OCI-LY7 (cell line): ENCODE results near the gene ZNF474. TPM values are rescaled to one million over a fixed set of nuclear protein-coding genes. Genes with fewer than 3 reads are reported as not detected.

Experiments used
- BruUV-seq: library from RNA; stranded (reverse); fragments of 400-500 nt; replicated peaks from 2 replicates; lab custom pipeline; 2021; lab: Mats Ljungman, UMichigan
- CTCF ChIA-PET: fragments of 300-600 bp; sonication (Branson Sonifier 250); formaldehyde crosslinking; loops from one replicate; lab custom pipeline; 2022; ENCODE audit warnings: antibody characterized with exemption; ENCODE audit not compliant: unreplicated experiment; lab: Charles Lee
- POLR2A ChIA-PET: fragments of 300-600 bp; sonication (Branson Sonifier 250); formaldehyde crosslinking; loops from one replicate; lab custom pipeline; 2022; ENCODE audit warnings: antibody characterized with exemption; lab: Charles Lee
- DNase-seq: peaks from one replicate; pipeline ENCODE4 v3.0.0-alpha.2; 2015; ENCODE audit warnings: low spot score
- H2AFZ ChIP-seq: fragments of 200-600 bp; sonication (generic), shearing (Covaris generic); 2 replicates; pipeline ENCODE4 v1.6.1; 2014; ENCODE audit warnings: mild to moderate bottlenecking, antibody characterized with exemption, low read length, moderate library complexity
- H3K27ac ChIP-seq: fragments of 200-600 bp; sonication (generic); 2 replicates; pipeline ENCODE4 v1.5.1; 2014; ENCODE audit warnings: mixed run types, low read depth, mild to moderate bottlenecking, moderate library complexity, low read length, inconsistent platforms; ENCODE audit not compliant: poor library complexity, severe bottlenecking
- H3K36me3 ChIP-seq: fragments of 200-600 bp; sonication (generic); 2 replicates; pipeline ENCODE4 v1.6.1; 2014; ENCODE audit warnings: mild to moderate bottlenecking, antibody characterized with exemption, low read length, moderate library complexity, mixed read lengths; ENCODE audit not compliant: insufficient read depth
- H3K4me1 ChIP-seq: fragments of 200-600 bp; sonication (generic); 2 replicates; pipeline ENCODE4 v1.5.1; 2014; ENCODE audit warnings: mild to moderate bottlenecking, low read length; ENCODE audit not compliant: insufficient read depth, poor library complexity, severe bottlenecking
- H3K4me2 ChIP-seq: fragments of 200-600 bp; sonication (generic); 2 replicates; pipeline ENCODE4 v1.6.1; 2014; ENCODE audit warnings: mild to moderate bottlenecking, low read length
- H3K4me3 ChIP-seq: fragments of 200-600 bp; sonication (generic); 2 replicates; pipeline ENCODE4 v1.5.1; 2014; ENCODE audit warnings: mild to moderate bottlenecking, low read depth, low read length; ENCODE audit not compliant: poor library complexity, severe bottlenecking
- H3K79me2 ChIP-seq: fragments of 200-600 bp; sonication (generic); 2 replicates; pipeline ENCODE4 v1.6.1; 2016; ENCODE audit warnings: low read depth, mild to moderate bottlenecking, low read length, moderate library complexity, mixed read lengths; ENCODE audit not compliant: insufficient read depth
- H3K9me2 ChIP-seq: fragments of 200-600 bp; sonication (generic); 2 replicates; pipeline ENCODE4 v1.6.1; 2016; ENCODE audit warnings: mild to moderate bottlenecking, low read length, mixed read lengths; ENCODE audit not compliant: insufficient read depth
- H3K9me3 ChIP-seq: fragments of 200-600 bp; sonication (generic); 2 replicates; pipeline ENCODE4 v1.6.1; 2014; ENCODE audit warnings: mild to moderate bottlenecking, mixed run types, low read length, mixed read lengths
- H4K20me1 ChIP-seq: fragments of 200-600 bp; sonication (generic); 2 replicates; pipeline ENCODE4 v1.6.1; 2014; ENCODE audit warnings: mild to moderate bottlenecking, antibody characterized with exemption, low read length, moderate library complexity, mixed read lengths; ENCODE audit not compliant: insufficient read depth
- CTCF ChIP-seq: fragments of 200-600 bp; sonication (generic); conservative IDR thresholded peaks from 2 replicates; pipeline ENCODE4 v1.5.1; 2014; ENCODE audit warnings: mild to moderate bottlenecking, antibody characterized with exemption, low read length, moderate library complexity, mixed read lengths
- EZH2phosphoT487 ChIP-seq: fragments of 200-600 bp; sonication (generic); IDR thresholded peaks from 2 replicates; pipeline ENCODE4 v1.6.1; 2018; ENCODE audit warnings: low read depth, borderline replicate concordance, mild to moderate bottlenecking, mixed run types, antibody characterized with exemption, low read length, moderate library complexity, mixed read lengths
- intact Hi-C: fragments of 100-400 bp; cut with micrococcal nuclease; formaldehyde crosslinking; loops from one replicate; pipeline ENCODE4 v1.10.0; 2022; ENCODE audit not compliant: unreplicated experiment
- total RNA-seq, 2 experiments: library from RNA; depleted of rRNA in 1 of 2; stranded (reverse); fragments of >200 nt in 1 of 2; shearing (Covaris generic) in 1 of 2; gene quantifications; 2 replicates each; pipeline ENCODE4 v1.2.3, GENCODE V29; 2014 to 2022

Gene ZNF474
- total RNA-seq, 2 experiments from 2014 or later: not detected

GRCh38 chr5:122105909-122106308 lies 23.4 kb upstream of the ZNF474 start:
- no peak overlapping the region for H3K4me3 ChIP-seq
- H3K36me3 ChIP-seq: no peaks in the 10 kb centered on the region
- ChIA-PET CTCF (no interaction called here), POLR2A (no interaction called here)
- no peak overlapping the region for H2AFZ ChIP-seq
- H3K79me2 ChIP-seq: no peaks in the 10 kb centered on the region
- intact Hi-C loops: loop anchor here (10.0 kb wide), 1 partner anchor 141 kb away; the partner anchor contains the start of gene SRFBP1
- H3K9me2 ChIP-seq: no peaks in the 10 kb centered on the region
- no peak for TF ChIP-seq CTCF
- TF ChIP-seq EZH2phosphoT487: no peak
- no peak overlapping the region for H3K27ac ChIP-seq
- no peaks in the 10 kb centered on the region for H3K4me1 ChIP-seq
- DNase-seq: no peak
- H3K9me3 ChIP-seq: no peaks in the 10 kb centered on the region
- no TSS peak for BruUV-seq
- H3K4me2 ChIP-seq: no peak overlapping the region
- H4K20me1 ChIP-seq: no peaks in the 10 kb centered on the region

GRCh38 chr5:122107016-122107415 lies 22.3 kb upstream of the ZNF474 start:
- TF ChIP-seq CTCF (no peak), EZH2phosphoT487 (no peak)
- Histone ChIP-seq H3K4me3 (no peak overlapping the region), H4K20me1 (no peaks in the 10 kb centered on the region), H3K36me3 (no peaks in the 10 kb centered on the region), H3K4me2 (no peak overlapping the region), H3K79me2 (no peaks in the 10 kb centered on the region), H3K27ac (no peak overlapping the region), H2AFZ (no peak overlapping the region), H3K9me3 (no peaks in the 10 kb centered on the region), H3K9me2 (no peaks in the 10 kb centered on the region), H3K4me1 (no peaks in the 10 kb centered on the region)
- CTCF ChIA-PET: no interaction called here
- POLR2A ChIA-PET: no interaction called here
- intact Hi-C loops: loop anchor here (10.0 kb wide), 1 partner anchor 142 kb away; the partner anchor contains the start of gene SRFBP1
- DNase-seq: no peak
- BruUV-seq: no TSS peak

- H3K36me3 ChIP-seq: no peaks in the 10 kb centered on the region
- no peak for DNase-seq
- no peak overlapping the region for H2AFZ ChIP-seq
- BruUV-seq: no TSS peak
- H3K27ac ChIP-seq: no peak overlapping the region
- ChIA-PET POLR2A (interaction anchor here (0.5 to 0.8 kb wide), 2 partner anchors 17 to 19 kb away, joined by 3 to 4 read pairs; no protein-coding TSS in a partner anchor), CTCF (no interaction called here)
- H3K9me2 ChIP-seq: no peaks in the 10 kb centered on the region
- no peak overlapping the region for H3K4me2 ChIP-seq
- intact Hi-C loops: no loop called here
- no peak overlapping the region for H3K4me3 ChIP-seq
- H3K4me1 ChIP-seq: no peaks in the 10 kb centered on the region
- TF ChIP-seq EZH2phosphoT487 (no peak), CTCF (no peak)
- H4K20me1 ChIP-seq: no peaks in the 10 kb centered on the region
- H3K9me3 ChIP-seq: no peaks in the 10 kb centered on the region
- H3K79me2 ChIP-seq: no peaks in the 10 kb centered on the region
Measured at GRCh38 chr5:122110987-122111386, 18.4 kb upstream of the ZNF474 start.
